GM23248 (cell line): Measurements from ENCODE around the gene PYY. TPM values are rescaled to one million over a fixed set of nuclear protein-coding genes. Genes with fewer than 3 reads are reported as not detected.
"Not testable (repeated sequence)": the region's sequence is repeated elsewhere in the genome, so short reads cannot be mapped to it uniquely, and the experiment has no call there.

ENCODE experiments used
- DNase-seq: peaks from one replicate; pipeline ENCODE4 v3.0.0-alpha.2; 2015
- H2AFZ ChIP-seq: fragments of 200-600 bp; sonication (generic); 2 replicates; pipeline ENCODE4 v1.6.1; 2016; ENCODE audit warnings: antibody characterized with exemption
- H3F3A ChIP-seq: fragments of 200-600 bp; sonication (generic); 2 replicates; pipeline ENCODE4 v1.6.1; 2016; ENCODE audit warnings: mild to moderate bottlenecking, antibody characterized with exemption, mixed run types; ENCODE audit not compliant: insufficient read depth
- H3K27ac ChIP-seq: fragments of 200-600 bp; sonication (generic); 2 replicates; pipeline ENCODE4 v1.5.1; 2016; ENCODE audit warnings: mild to moderate bottlenecking
- H3K27me3 ChIP-seq: fragments of 200-600 bp; sonication (generic); replicated peaks from 2 replicates; pipeline ENCODE4 v1.6.1; 2016; ENCODE audit warnings: mild to moderate bottlenecking; ENCODE audit not compliant: insufficient read depth
- H3K36me3 ChIP-seq: fragments of 200-600 bp; sonication (generic); 2 replicates; pipeline ENCODE4 v1.6.1; 2016; ENCODE audit warnings: low read depth, mild to moderate bottlenecking
- H3K4me1 ChIP-seq: fragments of 200-600 bp; sonication (generic); 2 replicates; pipeline ENCODE4 v1.6.1; 2016; ENCODE audit warnings: mild to moderate bottlenecking; ENCODE audit not compliant: insufficient read depth
- H3K4me2 ChIP-seq: fragments of 200-600 bp; sonication (generic); one replicate; pipeline ENCODE4 v1.6.1; 2016; ENCODE audit warnings: mild to moderate bottlenecking; ENCODE audit not compliant: unreplicated experiment
- H3K4me3 ChIP-seq: fragments of 200-600 bp; sonication (generic); 2 replicates; pipeline ENCODE4 v1.5.1; 2016; ENCODE audit warnings: mild to moderate bottlenecking
- H3K79me2 ChIP-seq: fragments of 200-600 bp; sonication (generic); 2 replicates; pipeline ENCODE4 v1.6.1; 2016; ENCODE audit warnings: mild to moderate bottlenecking; ENCODE audit not compliant: insufficient read depth
- H3K9ac ChIP-seq: fragments of 200-600 bp; sonication (generic); 2 replicates; pipeline ENCODE4 v1.6.1; 2016; ENCODE audit warnings: mild to moderate bottlenecking
- H3K9me2 ChIP-seq: fragments of 200-600 bp; sonication (generic); 2 replicates; pipeline ENCODE4 v1.6.1; 2016; ENCODE audit warnings: mixed run types, mild to moderate bottlenecking, moderate library complexity; ENCODE audit not compliant: insufficient read depth
- H3K9me3 ChIP-seq: fragments of 200-600 bp; sonication (generic); one replicate; pipeline ENCODE4 v1.6.1; 2017; ENCODE audit warnings: low read depth
- H4K20me1 ChIP-seq: fragments of 200-600 bp; sonication (generic); 2 replicates; pipeline ENCODE4 v1.6.0; 2016; ENCODE audit not compliant: insufficient read depth
- EZH2 ChIP-seq: fragments of 200-600 bp; sonication (generic); IDR thresholded peaks from 2 replicates; pipeline ENCODE4 v1.6.1; 2018; ENCODE audit warnings: antibody characterized with exemption, mild to moderate bottlenecking; ENCODE audit not compliant: insufficient read depth, poor library complexity, severe bottlenecking
- EZH2phosphoT487 ChIP-seq: fragments of 200-600 bp; sonication (generic); IDR thresholded peaks from 2 replicates; pipeline ENCODE4 v1.6.1; 2018; ENCODE audit warnings: antibody characterized with exemption, moderate library complexity, mild to moderate bottlenecking, low read depth; ENCODE audit not compliant: insufficient read depth
- WGBS, 2 experiments: methylation state at CpG; one replicate each; pipeline ENCODE4 v1.1.6; 2015 to 2017; ENCODE audit warnings: low lambda C conversion rate in 2 of 2, low coverage in 1 of 2; ENCODE audit errors: missing lambda C conversion rate in 2 of 2; 5-methylcytosine and 5-hydroxymethylcytosine counted together
- in situ Hi-C: fragments of 300-500 bp; cut with MboI; formaldehyde crosslinking; loops from 2 replicates; pipeline ENCODE4 v1.15.0; 2020
- polyA plus RNA-seq: library from polyadenylated mRNA; unstranded; fragments of >200 nt; fragmentation: Nextera tagmentation; extraction: Ambion mirVana; gene quantifications from 2 replicates; pipeline ENCODE4 v1.2.1, GENCODE V29; 2016
- total RNA-seq: library from RNA; depleted of rRNA; stranded (reverse); fragments of >200 nt; shearing (Covaris generic); gene quantifications from 2 replicates; pipeline ENCODE4 v1.2.3, GENCODE V29; 2014

The PYY gene
- total and polyA plus RNA-seq, 2 experiments from 2014 or later, result not detected

DNA sequence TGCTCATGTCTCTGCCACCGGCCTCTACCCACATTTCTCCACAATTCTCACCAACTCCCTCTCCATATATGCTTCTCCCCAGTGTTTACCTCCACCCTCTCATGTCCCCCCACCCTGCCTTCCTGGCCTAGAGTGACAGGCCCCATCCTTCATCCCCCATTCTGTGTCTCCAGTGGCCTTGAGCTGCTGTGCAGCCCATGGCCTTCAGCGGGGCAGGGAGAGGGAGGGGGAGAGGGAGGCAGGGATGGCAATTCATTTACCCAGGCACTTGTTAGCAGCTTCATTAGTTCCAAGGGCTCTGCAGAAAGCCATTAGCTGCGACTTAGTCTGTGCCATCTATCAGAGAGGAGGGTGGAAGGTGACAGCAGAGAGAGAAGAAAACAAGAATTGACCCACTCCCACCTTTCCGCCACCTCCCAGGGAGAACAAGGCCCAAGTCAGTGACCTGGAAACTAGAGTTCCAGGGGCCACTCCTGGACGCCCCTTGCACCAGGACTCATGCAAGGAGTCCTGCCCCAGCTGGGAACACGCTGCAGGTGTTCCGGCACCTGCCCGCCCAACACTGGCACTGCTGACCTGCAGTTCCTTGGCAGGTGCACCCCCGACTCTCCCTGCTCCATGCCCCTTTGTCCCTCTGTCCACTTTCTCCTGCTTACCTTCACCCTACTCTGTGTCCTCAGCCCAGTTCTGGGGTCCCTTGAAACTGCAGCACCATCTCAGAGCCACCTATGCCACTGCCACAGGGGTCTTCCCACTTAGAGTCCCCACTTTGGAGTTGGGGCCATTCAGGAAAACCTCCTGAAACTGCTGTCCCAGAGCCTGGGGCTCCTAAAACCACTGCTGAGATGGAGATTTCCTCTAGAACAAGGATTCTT is 23.5 kb upstream of the PYY start:
- 67 to 71% methylated on average over 9 of the region's 9 CpGs for WGBS, 2 experiments
- Histone ChIP-seq H3K79me2 (no peaks in the 10 kb centered on the region), H3K27me3 (peaks cover 41% of the 10 kb centered on the region)

GRCh38 chr17:43975898-43976297 is 22.2 kb upstream of the PYY start:
- H3K4me3 ChIP-seq, result no peak overlapping the region
- no peaks in the 10 kb centered on the region; the same call in 1 of the 2 replicates for H3F3A ChIP-seq
- WGBS, 2 experiments, result 73 to 81% methylated on average over 12 to 22 of the region's 27 CpGs
- H3K27me3 ChIP-seq, result peaks cover 34% of the 10 kb centered on the region
- no peak overlapping the region for H3K4me2 ChIP-seq
- no peaks in the 10 kb centered on the region for H4K20me1 ChIP-seq
- H3K36me3 ChIP-seq, result no peaks in the 10 kb centered on the region
- no peaks in the 10 kb centered on the region for H3K79me2 ChIP-seq
- TF ChIP-seq EZH2phosphoT487 (no peak), EZH2 (no peak)
- no peak overlapping the region for H3K27ac ChIP-seq
- H3K4me1 ChIP-seq, result no peaks in the 10 kb centered on the region
- DNase-seq, result no peak
- in situ Hi-C loops, result no loop called here
- no peak overlapping the region for H2AFZ ChIP-seq
- H3K9ac ChIP-seq, result no peak overlapping the region
- no peaks in the 10 kb centered on the region for H3K9me2 ChIP-seq
- H3K9me3 ChIP-seq, result no peaks in the 10 kb centered on the region

More for the DNA sequence above, 23.5 kb upstream of the PYY start:
- no peaks in the 10 kb centered on the region for H3K4me1 ChIP-seq
- H4K20me1 ChIP-seq, result no peaks in the 10 kb centered on the region
- H2AFZ ChIP-seq, result no peak overlapping the region
- H3K9me3 ChIP-seq, result no peaks in the 10 kb centered on the region
- no peak overlapping the region for H3K27ac ChIP-seq
- H3K9me2 ChIP-seq, result no peaks in the 10 kb centered on the region
- TF ChIP-seq EZH2phosphoT487, result no peak
- TF ChIP-seq EZH2, result no peak
- DNase-seq, result no peak
- H3K4me3 ChIP-seq, result no peak overlapping the region
- H3K36me3 ChIP-seq, result no peaks in the 10 kb centered on the region
- no peak overlapping the region for H3K9ac ChIP-seq
- in situ Hi-C loops, result no loop called here
- H3K4me2 ChIP-seq, result no peak overlapping the region
- H3F3A ChIP-seq, result no peaks in the 10 kb centered on the region; the same call in 1 of the 2 replicates

DNA sequence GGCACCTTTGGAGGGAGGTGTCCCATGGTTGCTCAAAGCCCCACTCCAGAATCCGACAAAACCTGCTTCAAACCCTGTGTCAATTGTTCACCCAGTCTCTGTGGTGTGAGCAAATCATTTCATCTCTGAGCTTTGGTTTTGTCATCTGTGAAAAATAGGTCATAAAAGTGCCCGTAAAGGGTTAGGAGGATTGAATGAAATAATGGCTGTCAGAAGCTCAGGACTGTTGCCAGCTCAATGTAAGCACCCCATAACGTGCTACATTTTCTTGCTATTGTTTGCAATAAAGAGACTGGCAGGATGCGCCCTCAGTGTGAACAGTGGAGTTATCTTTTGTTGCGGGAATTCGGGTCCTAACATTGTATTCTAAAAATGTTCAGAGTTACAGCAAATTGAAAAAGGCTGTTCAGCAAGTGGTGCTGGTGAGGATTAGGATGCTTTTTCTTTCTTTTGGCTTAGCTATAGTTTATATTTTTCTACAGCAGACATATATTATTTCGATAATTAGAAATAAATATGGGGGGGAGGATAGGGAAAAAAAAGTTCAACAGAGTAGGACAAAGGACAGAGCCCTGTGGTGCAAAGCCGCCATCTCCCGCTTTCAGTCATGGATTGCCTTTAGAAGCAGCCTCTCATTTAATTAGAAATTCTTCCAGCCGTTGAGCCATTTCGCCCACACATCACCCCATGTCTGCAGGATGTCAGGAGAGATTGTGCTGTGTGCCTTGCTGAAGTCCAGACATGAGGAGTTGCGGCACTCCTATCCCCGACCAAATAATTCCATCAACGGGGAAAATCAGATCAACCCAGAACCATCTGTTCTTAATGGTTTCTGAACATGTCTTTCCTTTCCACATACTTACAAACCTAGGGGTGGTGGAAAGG is 20.9 kb upstream of the PYY start:
- Histone ChIP-seq H4K20me1 (no peaks in the 10 kb centered on the region), H3K9me2 (no peaks in the 10 kb centered on the region), H3K9me3 (no peaks in the 10 kb centered on the region), H3F3A (no peaks in the 10 kb centered on the region; the same call in 1 of the 2 replicates), H3K4me2 (no peak overlapping the region), H3K4me1 (no peaks in the 10 kb centered on the region), H3K27ac (no peak overlapping the region), H3K36me3 (no peaks in the 10 kb centered on the region), H3K9ac (no peak overlapping the region), H3K79me2 (no peaks in the 10 kb centered on the region), H3K4me3 (no peak overlapping the region), H2AFZ (no peak overlapping the region), H3K27me3 (peaks cover 34% of the 10 kb centered on the region)
- peak; percentile 19 for DNase-seq
- in situ Hi-C loops, result no loop called here
- TF ChIP-seq EZH2phosphoT487 (no peak), EZH2 (peak; percentile 80)
- WGBS, 2 experiments, result 8% methylated on average over 14 of the region's 14 CpGs

DNA sequence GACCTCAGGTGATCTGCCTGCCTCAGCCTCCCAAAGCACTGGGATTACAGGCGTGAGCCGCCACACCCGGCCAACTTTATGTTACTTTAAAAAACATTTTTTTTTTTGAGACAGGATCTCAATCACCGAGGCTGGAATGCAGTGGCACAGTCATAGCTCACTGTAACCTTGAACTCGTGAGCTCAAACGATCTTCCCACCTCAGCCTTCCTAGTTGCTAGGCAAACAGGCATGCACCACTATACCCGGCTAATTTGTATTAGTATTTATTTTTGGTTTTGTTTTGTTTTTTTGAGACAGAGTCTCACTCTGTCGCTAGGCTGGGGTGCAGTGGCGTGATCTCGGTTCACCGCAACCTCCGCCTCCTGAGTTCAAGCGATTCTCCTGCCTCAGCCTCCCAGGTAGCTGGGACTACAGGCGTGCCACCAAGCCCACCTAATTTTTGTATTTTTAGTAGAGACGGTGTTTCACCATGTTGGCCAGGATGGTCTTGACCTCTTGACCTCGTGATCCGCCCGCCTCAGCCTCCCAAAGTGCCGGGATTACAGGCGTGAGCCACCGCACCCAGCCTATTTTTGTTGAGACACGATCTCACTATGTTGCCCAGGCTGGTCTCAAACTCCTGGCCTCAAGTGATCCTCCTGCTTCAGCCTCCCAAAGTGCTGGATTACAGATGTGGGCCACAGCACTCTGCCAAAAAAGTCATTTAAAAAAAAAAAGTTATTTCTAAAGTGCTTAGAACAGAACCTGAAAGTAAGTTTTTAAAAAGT is 18.9 kb upstream of the PYY start:
- H3K79me2 ChIP-seq, H3K9ac ChIP-seq, H3F3A ChIP-seq, H2AFZ ChIP-seq, H3K4me1 ChIP-seq, H3K9me3 ChIP-seq, DNase-seq, H3K4me3 ChIP-seq, H4K20me1 ChIP-seq, H3K9me2 ChIP-seq, H3K27ac ChIP-seq, in situ Hi-C loops, H3K4me2 ChIP-seq, H3K36me3 ChIP-seq: not testable (repeated sequence)
- peaks cover 21% of the 10 kb centered on the region for H3K27me3 ChIP-seq
- 79 to 81% methylated on average over 22 of the region's 22 CpGs for WGBS, 2 experiments

DNA sequence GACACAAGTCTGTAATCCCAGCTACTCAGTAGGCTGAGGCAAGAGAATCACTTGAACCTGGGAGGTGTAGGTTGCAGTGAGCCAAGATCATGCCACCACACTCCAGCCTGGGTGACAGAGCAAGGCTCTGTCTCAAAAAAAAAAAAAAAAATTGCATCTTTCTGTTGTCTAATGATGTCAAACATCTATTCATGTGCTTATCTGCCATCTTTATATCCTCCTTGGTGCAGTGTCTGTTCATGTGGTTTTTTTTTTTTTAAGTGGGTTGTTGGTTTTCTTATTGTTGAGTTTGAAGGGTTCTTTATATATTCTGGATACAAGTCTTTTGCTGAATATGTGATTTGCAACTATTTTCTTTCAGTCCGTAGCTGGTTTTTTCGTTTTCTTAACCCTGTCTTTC is 17.7 kb upstream of the PYY start:
- peaks cover 18% of the 10 kb centered on the region for H3K27me3 ChIP-seq
- H3K9me3 ChIP-seq, H3F3A ChIP-seq, DNase-seq, H2AFZ ChIP-seq, H3K9me2 ChIP-seq, H4K20me1 ChIP-seq, H3K27ac ChIP-seq, H3K9ac ChIP-seq, H3K36me3 ChIP-seq, H3K4me3 ChIP-seq, in situ Hi-C loops, H3K4me2 ChIP-seq, H3K4me1 ChIP-seq, H3K79me2 ChIP-seq: not testable (repeated sequence)
- 40 to 44% methylated on average over 2 of the region's 2 CpGs for WGBS, 2 experiments
